SK-N-SH treated with all-trans-retinoic acid at 6 μM for 48 hours (cell line): ENCODE measurements around the gene DOP1B.

Source experiments
- ATAC-seq: fragments of 200-7000 bp; cut with Tn5 transposase; 3 replicates; pipeline ENCODE4 v1.9.1; 2020; ENCODE audit warnings: mild to moderate bottlenecking, moderate library complexity
- ARNTL ChIP-seq: fragments of 450-650 bp; formaldehyde crosslinking; IDR thresholded peaks from 2 replicates; pipeline ENCODE4 v1.5.0; 2020; ENCODE audit warnings: low read depth, mild to moderate bottlenecking, moderate library complexity, borderline replicate concordance
- BACH2 ChIP-seq: fragments of 250-450 bp; sonication (Bioruptor Pico); IDR thresholded peaks from 2 replicates; pipeline ENCODE4 v1.9.0; 2021; ENCODE audit warnings: mild to moderate bottlenecking, borderline replicate concordance
- CSDC2 ChIP-seq: fragments of 250-450 bp; sonication (Bioruptor Pico); IDR thresholded peaks from 2 replicates; pipeline ENCODE4 v1.5.0; 2020; ENCODE audit warnings: mild to moderate bottlenecking, moderate library complexity
- ESRRG ChIP-seq: fragments of 250-450 bp; sonication (Bioruptor Pico); IDR thresholded peaks from 2 replicates; pipeline ENCODE4 v1.6.1; 2021; ENCODE audit warnings: mild to moderate bottlenecking
- GLIS3 ChIP-seq: fragments of 250-450 bp; sonication (Bioruptor Pico); IDR thresholded peaks from 2 replicates; pipeline ENCODE4 v1.5.0; 2020; ENCODE audit warnings: mild to moderate bottlenecking, moderate library complexity
- ISL1 ChIP-seq: fragments of 250-450 bp; sonication (Bioruptor Pico); IDR thresholded peaks from 2 replicates; pipeline ENCODE4 v2.1.2; 2022; ENCODE audit warnings: mild to moderate bottlenecking, moderate library complexity
- OSR1 ChIP-seq: fragments of 250-450 bp; sonication (Bioruptor Pico); IDR thresholded peaks from 2 replicates; pipeline ENCODE4 v1.8.0; 2022; ENCODE audit warnings: moderate library complexity, mild to moderate bottlenecking, inconsistent platforms
- RARB ChIP-seq: fragments of 250-450 bp; sonication (Bioruptor Pico); IDR thresholded peaks from 2 replicates; pipeline ENCODE4 v1.8.0; 2021; ENCODE audit warnings: mild to moderate bottlenecking, moderate library complexity
- SNAI2 ChIP-seq: fragments of 250-450 bp; sonication (Bioruptor Pico); IDR thresholded peaks from 2 replicates; pipeline ENCODE4 v1.5.0; 2020; ENCODE audit warnings: mild to moderate bottlenecking, moderate library complexity
- TCF4 ChIP-seq: fragments of 250-450 bp; sonication (Bioruptor Pico); IDR thresholded peaks from 2 replicates; pipeline ENCODE4 v1.8.0; 2021; ENCODE audit warnings: mild to moderate bottlenecking, moderate library complexity, borderline replicate concordance
- TOX ChIP-seq: fragments of 250-450 bp; sonication (Bioruptor Pico); IDR thresholded peaks from 2 replicates; pipeline ENCODE4 v1.8.0; 2021; ENCODE audit warnings: mild to moderate bottlenecking, moderate library complexity, borderline replicate concordance
- ZC3H10 ChIP-seq: fragments of 250-450 bp; sonication (Bioruptor Pico); IDR thresholded peaks from 2 replicates; pipeline ENCODE4 v1.5.1; 2021; ENCODE audit warnings: mild to moderate bottlenecking, moderate library complexity
- ZFP3 ChIP-seq: fragments of 250-450 bp; sonication (Bioruptor Pico); IDR thresholded peaks from 2 replicates; pipeline ENCODE4 v1.5.0; 2020; ENCODE audit warnings: mild to moderate bottlenecking, moderate library complexity
- ZFP30 ChIP-seq: fragments of 450-650 bp; formaldehyde crosslinking; IDR thresholded peaks from 2 replicates; pipeline ENCODE4 v1.5.0; 2022; ENCODE audit warnings: mild to moderate bottlenecking, moderate library complexity
- ZNF565 ChIP-seq: fragments of 450-650 bp; formaldehyde crosslinking; conservative IDR thresholded peaks from 2 replicates; pipeline ENCODE4 v1.5.0; 2020; ENCODE audit warnings: low read depth, mild to moderate bottlenecking, moderate library complexity
- ZNF70 ChIP-seq: fragments of 450-650 bp; formaldehyde crosslinking; IDR thresholded peaks from 2 replicates; pipeline ENCODE4 v1.5.0; 2020; ENCODE audit warnings: mild to moderate bottlenecking, moderate library complexity
- ZNF8 ChIP-seq: fragments of 450-650 bp; formaldehyde crosslinking; IDR thresholded peaks from 2 replicates; pipeline ENCODE4 v1.5.0; 2020; ENCODE audit warnings: mild to moderate bottlenecking, moderate library complexity
- TF ChIP-seq, protein P1 (sequence below): fragments of 250-450 bp; sonication (Bioruptor Pico); IDR thresholded peaks from 2 replicates; pipeline ENCODE4 v1.5.0; 2020; ENCODE audit warnings: mild to moderate bottlenecking, moderate library complexity
- TF ChIP-seq, protein P2 (sequence below): fragments of 250-450 bp; sonication (Bioruptor Pico); IDR thresholded peaks from 2 replicates; pipeline ENCODE4 v1.5.1; 2021; ENCODE audit warnings: mild to moderate bottlenecking, moderate library complexity
- TF ChIP-seq, protein P3 (sequence below): fragments of 250-450 bp; sonication (Bioruptor Pico); IDR thresholded peaks from 2 replicates; pipeline ENCODE4 v1.8.0; 2021; ENCODE audit warnings: low read depth, mild to moderate bottlenecking, moderate library complexity, borderline replicate concordance
- TF ChIP-seq, protein P4 (sequence below): fragments of 250-450 bp; sonication (Bioruptor Pico); IDR thresholded peaks from 2 replicates; pipeline ENCODE4 v1.5.1; 2020; ENCODE audit warnings: low read depth, mild to moderate bottlenecking, moderate library complexity

DOP1B gene

DNA sequence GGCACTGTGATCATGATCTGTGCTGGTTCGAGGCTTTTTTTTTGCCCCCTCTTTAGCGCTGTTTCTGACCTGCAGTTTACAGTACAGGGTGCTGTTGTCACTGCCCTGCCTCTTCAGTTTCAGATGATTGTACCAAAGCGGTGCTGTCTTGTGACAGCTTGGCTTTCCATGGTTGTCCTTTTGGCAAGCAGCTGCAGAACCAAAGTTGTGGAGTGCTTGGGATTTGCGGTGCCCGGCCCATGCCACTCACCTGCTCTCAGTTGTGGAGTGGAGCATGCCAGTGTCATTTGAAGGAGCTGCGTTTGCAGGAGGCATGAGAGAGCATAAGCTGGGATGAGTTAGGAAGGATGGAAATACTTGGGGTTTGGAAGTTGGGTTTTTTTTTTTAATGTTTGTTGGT lies 48.4 kb downstream of the DOP1B start:
- ATAC-seq = no peak
- TF ChIP-seq, protein P1, sequence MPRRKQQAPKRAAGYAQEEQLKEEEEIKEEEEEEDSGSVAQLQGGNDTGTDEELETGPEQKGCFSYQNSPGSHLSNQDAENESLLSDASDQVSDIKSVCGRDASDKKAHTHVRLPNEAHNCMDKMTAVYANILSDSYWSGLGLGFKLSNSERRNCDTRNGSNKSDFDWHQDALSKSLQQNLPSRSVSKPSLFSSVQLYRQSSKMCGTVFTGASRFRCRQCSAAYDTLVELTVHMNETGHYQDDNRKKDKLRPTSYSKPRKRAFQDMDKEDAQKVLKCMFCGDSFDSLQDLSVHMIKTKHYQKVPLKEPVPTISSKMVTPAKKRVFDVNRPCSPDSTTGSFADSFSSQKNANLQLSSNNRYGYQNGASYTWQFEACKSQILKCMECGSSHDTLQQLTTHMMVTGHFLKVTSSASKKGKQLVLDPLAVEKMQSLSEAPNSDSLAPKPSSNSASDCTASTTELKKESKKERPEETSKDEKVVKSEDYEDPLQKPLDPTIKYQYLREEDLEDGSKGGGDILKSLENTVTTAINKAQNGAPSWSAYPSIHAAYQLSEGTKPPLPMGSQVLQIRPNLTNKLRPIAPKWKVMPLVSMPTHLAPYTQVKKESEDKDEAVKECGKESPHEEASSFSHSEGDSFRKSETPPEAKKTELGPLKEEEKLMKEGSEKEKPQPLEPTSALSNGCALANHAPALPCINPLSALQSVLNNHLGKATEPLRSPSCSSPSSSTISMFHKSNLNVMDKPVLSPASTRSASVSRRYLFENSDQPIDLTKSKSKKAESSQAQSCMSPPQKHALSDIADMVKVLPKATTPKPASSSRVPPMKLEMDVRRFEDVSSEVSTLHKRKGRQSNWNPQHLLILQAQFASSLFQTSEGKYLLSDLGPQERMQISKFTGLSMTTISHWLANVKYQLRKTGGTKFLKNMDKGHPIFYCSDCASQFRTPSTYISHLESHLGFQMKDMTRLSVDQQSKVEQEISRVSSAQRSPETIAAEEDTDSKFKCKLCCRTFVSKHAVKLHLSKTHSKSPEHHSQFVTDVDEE (CRISPR knock-in tag) = no peak
- TF ChIP-seq, protein P2, sequence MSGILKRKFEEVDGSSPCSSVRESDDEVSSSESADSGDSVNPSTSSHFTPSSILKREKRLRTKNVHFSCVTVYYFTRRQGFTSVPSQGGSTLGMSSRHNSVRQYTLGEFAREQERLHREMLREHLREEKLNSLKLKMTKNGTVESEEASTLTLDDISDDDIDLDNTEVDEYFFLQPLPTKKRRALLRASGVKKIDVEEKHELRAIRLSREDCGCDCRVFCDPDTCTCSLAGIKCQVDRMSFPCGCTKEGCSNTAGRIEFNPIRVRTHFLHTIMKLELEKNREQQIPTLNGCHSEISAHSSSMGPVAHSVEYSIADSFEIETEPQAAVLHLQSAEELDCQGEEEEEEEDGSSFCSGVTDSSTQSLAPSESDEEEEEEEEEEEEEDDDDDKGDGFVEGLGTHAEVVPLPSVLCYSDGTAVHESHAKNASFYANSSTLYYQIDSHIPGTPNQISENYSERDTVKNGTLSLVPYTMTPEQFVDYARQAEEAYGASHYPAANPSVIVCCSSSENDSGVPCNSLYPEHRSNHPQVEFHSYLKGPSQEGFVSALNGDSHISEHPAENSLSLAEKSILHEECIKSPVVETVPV = no peak
- TF ChIP-seq ESRRG (CRISPR knock-in tag) = no peak
- no peak for TF ChIP-seq ISL1 (CRISPR knock-in tag)
- TF ChIP-seq ZC3H10 = no peak
- TF ChIP-seq RARB (CRISPR knock-in tag) = no peak
- TF ChIP-seq, protein P3, sequence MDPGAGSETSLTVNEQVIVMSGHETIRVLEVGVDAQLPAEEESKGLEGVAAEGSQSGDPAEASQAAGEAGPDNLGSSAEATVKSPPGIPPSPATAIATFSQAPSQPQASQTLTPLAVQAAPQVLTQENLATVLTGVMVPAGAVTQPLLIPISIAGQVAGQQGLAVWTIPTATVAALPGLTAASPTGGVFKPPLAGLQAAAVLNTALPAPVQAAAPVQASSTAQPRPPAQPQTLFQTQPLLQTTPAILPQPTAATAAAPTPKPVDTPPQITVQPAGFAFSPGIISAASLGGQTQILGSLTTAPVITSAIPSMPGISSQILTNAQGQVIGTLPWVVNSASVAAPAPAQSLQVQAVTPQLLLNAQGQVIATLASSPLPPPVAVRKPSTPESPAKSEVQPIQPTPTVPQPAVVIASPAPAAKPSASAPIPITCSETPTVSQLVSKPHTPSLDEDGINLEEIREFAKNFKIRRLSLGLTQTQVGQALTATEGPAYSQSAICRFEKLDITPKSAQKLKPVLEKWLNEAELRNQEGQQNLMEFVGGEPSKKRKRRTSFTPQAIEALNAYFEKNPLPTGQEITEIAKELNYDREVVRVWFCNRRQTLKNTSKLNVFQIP = no peak
- TF ChIP-seq, protein P4, sequence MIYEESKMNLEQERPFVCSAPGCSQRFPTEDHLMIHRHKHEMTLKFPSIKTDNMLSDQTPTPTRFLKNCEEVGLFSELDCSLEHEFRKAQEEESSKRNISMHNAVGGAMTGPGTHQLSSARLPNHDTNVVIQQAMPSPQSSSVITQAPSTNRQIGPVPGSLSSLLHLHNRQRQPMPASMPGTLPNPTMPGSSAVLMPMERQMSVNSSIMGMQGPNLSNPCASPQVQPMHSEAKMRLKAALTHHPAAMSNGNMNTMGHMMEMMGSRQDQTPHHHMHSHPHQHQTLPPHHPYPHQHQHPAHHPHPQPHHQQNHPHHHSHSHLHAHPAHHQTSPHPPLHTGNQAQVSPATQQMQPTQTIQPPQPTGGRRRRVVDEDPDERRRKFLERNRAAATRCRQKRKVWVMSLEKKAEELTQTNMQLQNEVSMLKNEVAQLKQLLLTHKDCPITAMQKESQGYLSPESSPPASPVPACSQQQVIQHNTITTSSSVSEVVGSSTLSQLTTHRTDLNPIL (CRISPR knock-in tag) = no peak
- TF ChIP-seq ARNTL (CRISPR knock-in tag) = no peak
- no peak for TF ChIP-seq ZFP3 (CRISPR knock-in tag)
- TF ChIP-seq SNAI2 (CRISPR knock-in tag) = no peak
- no peak for TF ChIP-seq ZNF565 (CRISPR knock-in tag)
- TF ChIP-seq OSR1 (CRISPR knock-in tag) = no peak
- TF ChIP-seq TOX (CRISPR knock-in tag) = no peak
- TF ChIP-seq GLIS3 = no peak
- no peak for TF ChIP-seq ZNF70 (CRISPR knock-in tag)
- no peak for TF ChIP-seq ZFP30
- no peak for TF ChIP-seq TCF4 (CRISPR knock-in tag)
- no peak for TF ChIP-seq CSDC2 (CRISPR knock-in tag)
- TF ChIP-seq BACH2 (CRISPR knock-in tag) = no peak

DNA sequence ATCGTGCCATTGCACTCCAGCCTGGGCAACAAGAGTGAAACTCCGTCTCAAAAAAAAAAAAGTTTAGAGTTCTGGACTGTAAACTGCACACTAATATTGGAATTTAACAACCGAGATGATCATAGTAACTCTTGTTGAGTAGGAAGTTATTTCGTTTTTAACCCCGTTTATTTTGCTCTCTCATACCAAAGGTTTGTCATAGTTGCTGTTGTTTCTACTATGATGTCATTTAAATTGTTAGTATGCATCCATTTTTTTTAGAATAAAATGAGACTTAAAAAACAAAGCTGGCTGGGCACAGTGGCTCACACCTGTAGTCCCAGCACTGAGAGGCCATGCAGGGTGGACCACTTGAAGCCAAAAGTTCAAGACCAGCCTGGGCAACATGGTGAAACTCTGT lies 49.3 kb downstream of the DOP1B start:
- no peak for ATAC-seq
- TF ChIP-seq, protein P3 = no peak
- TF ChIP-seq ZFP3 (CRISPR knock-in tag) (no peak), ZNF8 (CRISPR knock-in tag) (no peak)
